Hematopoietic multipotent progenitor cell treated with erythropoietin and hydrocortisone succinate and interleukin-3 and kit ligand, for 8 days (in vitro differentiated cells): ENCODE data around the gene ENPEP.
"Not testable (repeated sequence)": the region's sequence is repeated elsewhere in the genome, so short reads cannot be mapped to it uniquely, and the experiment has no call there.

ENCODE experiments used
- DNase-seq: peaks from one replicate; pipeline ENCODE4 v3.0.0-alpha.2; 2015

ENPEP gene, protein sequence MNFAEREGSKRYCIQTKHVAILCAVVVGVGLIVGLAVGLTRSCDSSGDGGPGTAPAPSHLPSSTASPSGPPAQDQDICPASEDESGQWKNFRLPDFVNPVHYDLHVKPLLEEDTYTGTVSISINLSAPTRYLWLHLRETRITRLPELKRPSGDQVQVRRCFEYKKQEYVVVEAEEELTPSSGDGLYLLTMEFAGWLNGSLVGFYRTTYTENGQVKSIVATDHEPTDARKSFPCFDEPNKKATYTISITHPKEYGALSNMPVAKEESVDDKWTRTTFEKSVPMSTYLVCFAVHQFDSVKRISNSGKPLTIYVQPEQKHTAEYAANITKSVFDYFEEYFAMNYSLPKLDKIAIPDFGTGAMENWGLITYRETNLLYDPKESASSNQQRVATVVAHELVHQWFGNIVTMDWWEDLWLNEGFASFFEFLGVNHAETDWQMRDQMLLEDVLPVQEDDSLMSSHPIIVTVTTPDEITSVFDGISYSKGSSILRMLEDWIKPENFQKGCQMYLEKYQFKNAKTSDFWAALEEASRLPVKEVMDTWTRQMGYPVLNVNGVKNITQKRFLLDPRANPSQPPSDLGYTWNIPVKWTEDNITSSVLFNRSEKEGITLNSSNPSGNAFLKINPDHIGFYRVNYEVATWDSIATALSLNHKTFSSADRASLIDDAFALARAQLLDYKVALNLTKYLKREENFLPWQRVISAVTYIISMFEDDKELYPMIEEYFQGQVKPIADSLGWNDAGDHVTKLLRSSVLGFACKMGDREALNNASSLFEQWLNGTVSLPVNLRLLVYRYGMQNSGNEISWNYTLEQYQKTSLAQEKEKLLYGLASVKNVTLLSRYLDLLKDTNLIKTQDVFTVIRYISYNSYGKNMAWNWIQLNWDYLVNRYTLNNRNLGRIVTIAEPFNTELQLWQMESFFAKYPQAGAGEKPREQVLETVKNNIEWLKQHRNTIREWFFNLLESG

GRCh38 chr4:110475881-110476818 is at the start of gene ENPEP:
ENPEP (plus strand) TSS chr4:110476155; CDS start chr4:110476415, 260 bp downstream.
- no peak for DNase-seq

DNA sequence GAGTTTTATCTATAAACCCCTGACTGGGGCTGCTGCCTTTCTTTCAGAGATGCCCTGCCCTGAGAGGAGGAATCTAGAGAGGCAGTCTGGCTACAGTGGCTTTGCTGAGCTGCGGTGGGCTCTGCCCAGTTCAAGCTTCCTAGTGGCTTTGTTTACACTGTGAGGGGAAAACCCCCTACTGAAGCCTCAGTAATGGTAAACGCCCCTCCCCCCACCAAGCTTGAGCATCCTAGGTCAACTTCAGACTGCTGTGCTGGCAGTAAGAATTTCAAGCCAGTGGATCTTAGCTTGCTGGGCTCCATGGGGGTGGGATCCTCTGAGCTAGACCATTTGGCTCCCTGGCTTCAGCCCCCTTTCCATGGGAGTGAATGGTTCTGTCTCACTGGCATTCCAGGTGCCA is 44.1 kb upstream of the ENPEP start:
- DNase-seq: not testable (repeated sequence)

DNA sequence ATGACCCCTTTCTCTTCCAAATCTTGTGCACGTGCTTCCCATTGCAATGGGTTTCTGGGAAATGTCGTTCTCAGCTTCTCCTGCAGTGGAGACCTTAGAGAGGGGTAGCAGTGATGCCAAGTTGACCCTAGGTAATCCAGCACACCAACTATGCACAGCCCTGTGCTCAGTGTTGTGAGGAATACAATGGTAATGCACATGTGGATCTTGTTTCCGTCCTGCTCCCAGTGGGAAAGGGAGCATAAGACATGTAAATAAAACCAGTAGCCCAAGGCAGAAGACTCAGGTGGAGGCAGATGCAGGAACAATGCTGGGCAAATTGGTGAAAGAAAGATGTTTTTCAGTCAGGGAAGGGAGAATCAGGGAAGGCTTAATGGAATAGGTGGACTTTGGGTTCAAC is 38.7 kb upstream of the ENPEP start:
- not testable (repeated sequence) for DNase-seq

GRCh38 chr4:110439209-110439608 is 36.7 kb upstream of the ENPEP start:
- DNase-seq: not testable (repeated sequence)

DNA sequence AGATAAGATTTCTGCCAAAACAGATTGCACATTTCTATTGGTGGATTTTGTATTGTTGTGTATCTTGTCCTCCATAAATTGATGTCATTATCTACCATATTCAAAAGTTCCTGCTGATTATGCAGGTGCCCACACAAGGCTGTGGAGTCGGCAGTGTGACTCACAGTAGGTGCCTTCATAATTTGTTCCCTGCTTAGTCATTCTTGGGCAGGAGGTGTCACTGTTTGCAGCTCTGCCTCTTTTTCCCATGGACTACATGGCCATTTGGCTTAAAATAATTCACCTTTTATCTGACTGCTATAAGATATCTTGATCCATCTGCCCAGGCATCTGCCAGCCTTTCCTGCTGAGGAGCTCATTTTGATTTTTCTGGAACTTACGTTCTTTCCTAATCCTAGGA is 33.6 kb upstream of the ENPEP start:
- DNase-seq: no peak

- no peak for DNase-seq
These were observed 33.2 kb upstream of the ENPEP start for GRCh38 chr4:110442788-110443187.

- DNase-seq: no peak
These were observed 26.0 kb upstream of the ENPEP start for GRCh38 chr4:110449947-110450346.

DNA sequence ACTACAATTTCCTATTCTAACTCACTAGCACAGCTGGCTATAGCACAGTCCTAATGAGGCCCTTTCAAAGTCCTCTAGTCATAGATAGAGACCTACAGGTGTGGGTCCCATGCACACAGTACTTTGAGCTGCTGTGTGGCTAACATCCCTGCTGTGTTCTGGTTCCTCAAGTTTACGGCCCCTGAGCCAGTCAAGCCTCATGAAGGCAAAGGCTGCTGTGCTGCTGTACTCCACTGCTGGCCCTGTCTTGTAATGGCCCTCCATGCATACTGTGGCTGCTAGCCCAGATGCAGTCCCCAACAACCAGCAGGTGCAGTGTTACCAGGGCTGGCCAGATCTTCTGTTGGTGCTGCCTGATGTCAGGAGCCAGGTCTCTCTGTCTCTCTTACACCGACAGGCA is 23.4 kb upstream of the ENPEP start:
- no peak for DNase-seq

DNA sequence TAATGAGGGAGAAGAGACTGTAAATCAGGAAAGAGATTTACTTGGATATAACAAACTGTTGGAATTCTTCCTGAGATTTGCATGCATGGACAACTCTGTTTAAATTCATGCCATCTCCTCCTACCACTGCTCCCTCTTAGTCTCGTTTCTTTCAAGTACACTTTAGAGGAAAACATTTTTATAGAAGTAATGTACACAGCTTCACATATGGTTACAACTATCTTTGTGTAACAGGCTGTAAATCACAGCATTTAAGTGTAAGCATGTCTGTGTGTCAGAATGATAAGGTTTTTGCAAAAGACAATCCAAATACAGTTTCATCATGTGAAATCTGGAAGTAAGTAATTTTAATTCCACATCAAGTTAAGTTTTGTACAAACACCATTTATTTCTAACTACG is 21.5 kb upstream of the ENPEP start:
- DNase-seq: no peak

DNA sequence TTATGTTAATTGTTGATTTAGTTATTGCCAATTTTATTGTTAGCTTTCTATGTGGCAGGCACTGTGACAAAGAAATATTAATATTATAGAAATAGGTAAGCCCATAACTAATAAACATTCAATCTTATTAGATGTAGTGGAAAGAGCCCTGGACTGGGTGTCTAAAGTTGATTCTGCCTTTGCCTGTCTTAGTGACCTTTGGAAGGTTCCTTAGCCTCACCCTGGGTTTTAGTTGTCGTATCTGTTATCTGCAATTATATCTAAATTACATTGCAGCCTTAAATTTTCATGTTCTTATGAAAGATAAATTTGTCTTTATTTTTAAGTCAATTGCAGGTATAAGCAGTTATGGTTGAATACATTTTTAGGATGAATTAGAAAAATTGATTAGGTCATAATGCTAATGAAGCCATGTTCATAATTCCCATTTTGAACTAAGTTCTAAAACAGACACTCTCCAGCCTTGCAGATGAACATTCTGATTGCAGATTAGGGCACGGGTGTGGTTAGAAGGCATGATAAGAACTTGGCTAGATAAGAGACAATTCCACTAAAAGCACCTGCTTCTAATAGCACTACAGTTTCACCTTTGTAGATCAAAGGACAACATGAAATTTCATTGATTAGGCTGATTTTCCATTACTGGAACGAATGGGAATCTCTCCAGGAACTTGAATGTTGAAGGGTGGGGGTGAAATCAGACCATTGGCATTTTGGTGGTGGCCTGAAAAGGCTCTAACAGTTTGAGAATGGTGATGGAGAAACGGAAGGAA is 17.3 kb upstream of the ENPEP start:
- no peak for DNase-seq

DNA sequence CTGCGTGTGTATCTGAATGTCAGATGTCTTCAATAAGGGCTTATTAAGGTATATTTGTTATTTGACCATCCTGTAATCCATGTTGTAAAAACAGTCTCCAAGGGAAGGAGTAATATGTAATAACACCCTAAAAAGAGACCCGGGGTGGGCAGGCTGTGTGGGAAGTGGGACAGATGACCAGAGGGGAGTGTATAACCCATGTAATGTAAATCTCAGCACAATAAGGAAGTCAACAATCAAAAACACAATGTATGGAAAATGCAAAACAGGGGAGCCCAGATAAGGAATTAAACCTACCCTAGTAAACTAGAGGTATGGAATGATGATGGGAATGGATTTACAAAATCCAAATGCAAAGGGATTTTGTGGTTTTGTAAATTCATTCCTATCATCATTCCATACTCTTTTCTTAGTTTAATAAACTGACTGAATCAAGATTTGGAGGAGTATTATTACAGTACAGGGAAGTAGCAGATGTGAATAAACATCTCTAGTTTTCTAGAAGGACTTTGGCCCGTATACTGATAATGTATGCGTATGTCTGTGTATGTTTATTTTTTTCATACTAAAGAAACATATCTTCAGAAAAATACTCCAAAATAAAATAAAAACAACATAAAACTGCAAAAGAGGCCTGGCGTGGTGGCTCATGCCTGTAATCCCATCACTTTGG is 15.7 kb upstream of the ENPEP start:
- no peak for DNase-seq

DNA sequence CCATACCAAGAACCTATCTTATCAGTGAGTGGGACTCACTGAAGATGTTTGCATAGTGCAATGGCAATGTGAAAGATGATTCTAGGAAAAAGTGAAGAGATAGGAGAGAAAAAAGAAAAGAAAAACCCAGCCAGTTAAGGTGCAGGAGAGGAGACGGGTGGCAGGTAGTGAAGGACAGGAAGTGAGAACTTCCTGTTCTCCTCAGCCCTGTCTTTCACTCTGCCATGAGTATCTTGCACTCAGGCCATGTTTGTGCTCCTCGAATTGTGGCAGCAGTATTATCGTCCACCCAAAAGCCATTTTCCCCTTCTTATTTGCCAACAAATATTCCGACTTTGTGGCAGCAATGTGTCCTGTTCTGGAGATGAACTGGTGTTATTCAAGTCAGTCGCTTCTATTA is 8.6 kb upstream of the ENPEP start:
- DNase-seq: no peak

DNA sequence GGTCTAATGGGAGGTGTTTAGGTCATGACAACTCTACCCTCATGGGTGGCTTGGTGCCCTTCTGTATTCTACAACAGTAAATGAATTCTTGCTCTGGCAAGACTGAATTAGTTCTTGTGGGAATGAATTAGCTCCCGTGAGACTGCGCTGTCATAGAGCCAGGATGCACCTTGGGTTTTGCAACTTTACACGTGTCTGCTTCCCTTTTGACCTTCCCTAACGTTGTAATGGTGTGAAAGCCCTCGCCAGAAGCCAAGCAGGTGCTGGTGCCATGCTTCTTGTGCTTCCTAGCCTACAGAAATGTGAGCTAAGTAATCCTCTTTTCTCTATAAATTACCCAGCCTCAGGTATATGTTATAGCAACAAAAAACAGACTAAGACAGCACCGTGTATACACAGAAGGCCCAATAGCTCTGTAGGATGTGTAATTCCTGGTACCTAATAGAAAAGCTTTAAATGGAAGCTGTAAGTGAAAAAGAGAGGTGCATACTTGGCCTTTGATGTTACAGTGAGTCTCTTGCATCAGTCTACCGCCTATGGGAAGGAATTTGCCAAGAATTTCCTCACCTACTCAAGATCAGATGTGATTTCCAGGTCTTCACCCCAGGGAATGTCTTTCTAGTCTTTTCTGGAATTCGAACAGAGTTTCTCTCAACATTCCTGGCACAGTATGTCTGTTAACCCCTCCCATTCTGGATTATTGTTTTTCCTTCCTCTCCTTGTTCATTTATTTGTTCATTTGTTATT is 3.2 kb upstream of the ENPEP start:
- no peak for DNase-seq

DNA sequence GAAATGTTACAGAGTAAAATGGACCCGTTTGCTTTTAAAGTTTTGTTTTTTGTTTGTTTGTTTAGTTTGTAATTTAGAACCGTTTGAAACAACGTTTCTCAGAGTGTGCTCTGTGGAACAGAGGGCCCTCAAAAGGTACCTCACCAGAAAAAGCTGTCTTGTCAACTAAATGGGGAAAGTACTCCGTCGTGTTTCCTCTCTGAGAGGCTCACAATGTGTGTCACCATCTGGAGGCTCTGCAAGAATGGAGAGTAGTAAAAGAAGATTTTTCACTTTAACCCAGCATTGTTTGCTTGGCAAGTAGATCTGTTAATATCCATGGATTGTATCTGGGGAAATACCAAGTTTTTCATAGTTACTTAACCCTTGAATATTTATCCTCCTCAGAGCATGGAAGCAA is 1.5 kb upstream of the ENPEP start:
- no peak for DNase-seq

DNA sequence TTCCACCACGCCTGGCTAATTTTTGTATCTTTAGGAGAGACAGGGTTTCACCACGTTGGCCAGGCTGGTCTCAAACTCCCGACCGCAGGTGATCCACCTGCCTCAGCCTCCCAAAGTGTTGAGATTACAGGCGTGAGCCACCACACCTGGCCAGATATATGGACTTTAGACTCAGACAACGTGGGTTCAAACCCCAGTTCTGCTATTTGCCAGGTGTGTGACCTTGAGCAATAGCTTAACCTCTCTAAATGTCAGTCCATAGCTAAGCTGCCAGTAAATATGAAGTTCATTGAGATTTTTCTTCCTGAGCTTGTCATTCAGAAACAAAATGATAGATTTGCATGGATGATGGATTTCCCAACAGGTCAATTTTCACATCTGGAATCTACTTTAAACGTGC is 875 bp upstream of the ENPEP start:
- not testable (repeated sequence) for DNase-seq

DNA sequence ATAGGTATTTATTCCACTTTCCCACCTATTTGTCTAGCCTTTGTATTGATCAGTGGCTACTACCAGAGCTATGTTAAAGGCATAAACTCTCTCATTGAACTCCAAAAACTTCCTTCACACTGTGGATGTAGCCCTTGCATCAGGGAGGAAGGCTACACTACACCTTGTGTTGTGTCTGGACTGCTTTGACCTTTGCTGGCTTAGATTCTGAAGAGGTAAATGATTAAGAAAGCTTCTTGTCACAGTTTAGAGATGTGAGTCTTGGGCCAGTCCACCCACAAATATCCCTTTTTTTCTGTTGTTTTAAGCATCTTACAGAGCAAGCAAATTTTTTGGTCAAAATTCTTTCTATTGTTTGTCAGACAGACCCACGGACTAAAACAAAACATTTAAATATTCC is 1.9 kb downstream of the ENPEP start:
- no peak for DNase-seq

DNA sequence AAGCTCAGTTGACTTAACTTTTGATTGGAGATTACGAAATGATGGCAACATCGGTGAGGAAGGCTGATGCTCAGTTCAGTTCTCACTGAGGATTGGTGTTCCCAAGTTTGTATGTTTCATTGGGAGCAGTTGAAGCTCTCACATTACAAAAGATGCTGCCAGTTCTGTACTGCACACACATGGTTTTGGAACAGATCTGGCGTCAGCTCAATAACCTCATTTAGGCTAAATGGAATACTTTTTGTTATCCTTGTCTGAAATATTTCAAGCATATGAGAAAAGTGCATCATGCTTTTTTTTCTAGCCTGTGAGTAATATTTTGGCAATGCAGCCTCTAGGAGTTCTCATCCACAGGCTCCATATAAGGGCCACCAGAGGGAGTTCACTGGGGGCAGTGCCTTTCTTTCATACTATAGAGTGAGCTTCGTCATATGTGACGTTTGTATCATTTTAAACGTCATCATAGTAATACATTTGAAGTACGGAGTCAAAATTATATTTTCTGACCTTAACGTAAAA is 4.1 kb downstream of the ENPEP start:
- DNase-seq: no peak

DNA sequence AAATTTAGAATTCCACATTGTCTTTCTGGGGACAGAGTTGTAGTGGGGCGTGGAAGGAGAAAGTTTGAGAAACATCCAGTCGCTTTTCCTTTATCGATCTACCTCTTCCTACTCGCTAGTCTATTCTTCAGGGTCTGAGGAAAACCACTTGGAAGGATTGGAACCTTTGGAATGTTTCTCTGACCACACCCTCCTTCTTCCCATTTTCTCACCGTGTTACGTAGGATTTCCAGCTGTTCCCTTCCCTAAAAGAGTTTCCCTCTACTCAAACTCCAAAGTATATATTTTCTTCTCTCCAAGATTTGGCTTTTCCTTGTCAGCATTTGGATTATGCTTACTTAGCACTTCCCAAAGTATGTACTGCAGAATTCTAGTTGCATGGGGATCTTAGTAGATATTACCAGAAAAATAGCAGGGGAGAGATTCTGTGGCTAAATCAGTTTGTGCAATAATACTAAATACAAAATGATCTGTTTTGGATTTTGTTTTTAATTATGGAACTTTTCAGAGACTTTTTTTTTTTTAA is 4.9 kb downstream of the ENPEP start:
- no peak for DNase-seq

DNA sequence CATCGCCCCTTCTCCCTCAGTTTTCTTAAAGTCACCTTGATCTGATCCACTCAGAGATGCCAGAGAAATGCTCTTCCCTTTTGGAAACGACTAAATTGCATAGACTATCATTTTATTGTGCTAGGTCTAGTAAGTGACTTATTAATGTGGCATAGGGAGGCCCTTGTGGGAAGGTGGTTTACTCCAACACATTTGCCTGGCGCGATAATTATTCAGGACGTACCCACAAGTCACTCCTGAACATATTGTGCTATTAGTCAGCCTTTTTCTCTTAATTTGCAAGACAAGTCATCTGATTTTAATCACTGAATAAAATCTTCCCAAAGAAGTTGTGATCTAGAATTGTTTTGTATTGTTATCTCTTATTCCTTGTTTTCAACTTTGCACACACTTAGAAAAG is 7.6 kb downstream of the ENPEP start:
- DNase-seq: no peak

GRCh38 chr4:110484029-110484428 is 8.1 kb downstream of the ENPEP start:
- DNase-seq: no peak
